Gastrocnemius medialis (tissue), 4 donors: Measurements from ENCODE around the gene NCS1.

Source experiments
- POLR2A ChIP-seq, 2 donors: fragments of 450-650 bp; IDR thresholded peaks; one replicate each; pipeline ENCODE4 v1.6.1; 2017; ENCODE audit warnings: antibody characterized with exemption in 2 of 2, mild to moderate bottlenecking in 2 of 2, moderate library complexity in 2 of 2
- TF ChIP-seq, protein P1 (sequence below), 5 experiments: fragments of 450-650 bp in 3 of 5; fragments of 200-600 bp in 2 of 5; sonication (generic) in 2 of 5; IDR thresholded peaks in 4 of 5; conservative IDR thresholded peaks in 1 of 5; 1 replicate in 4 of 5; 2 replicates in 1 of 5; pipeline ENCODE4 v1.5.1; 2016 to 2019; ENCODE audit warnings: antibody characterized with exemption in 5 of 5, mild to moderate bottlenecking in 3 of 5, moderate library complexity in 3 of 5

DNA sequence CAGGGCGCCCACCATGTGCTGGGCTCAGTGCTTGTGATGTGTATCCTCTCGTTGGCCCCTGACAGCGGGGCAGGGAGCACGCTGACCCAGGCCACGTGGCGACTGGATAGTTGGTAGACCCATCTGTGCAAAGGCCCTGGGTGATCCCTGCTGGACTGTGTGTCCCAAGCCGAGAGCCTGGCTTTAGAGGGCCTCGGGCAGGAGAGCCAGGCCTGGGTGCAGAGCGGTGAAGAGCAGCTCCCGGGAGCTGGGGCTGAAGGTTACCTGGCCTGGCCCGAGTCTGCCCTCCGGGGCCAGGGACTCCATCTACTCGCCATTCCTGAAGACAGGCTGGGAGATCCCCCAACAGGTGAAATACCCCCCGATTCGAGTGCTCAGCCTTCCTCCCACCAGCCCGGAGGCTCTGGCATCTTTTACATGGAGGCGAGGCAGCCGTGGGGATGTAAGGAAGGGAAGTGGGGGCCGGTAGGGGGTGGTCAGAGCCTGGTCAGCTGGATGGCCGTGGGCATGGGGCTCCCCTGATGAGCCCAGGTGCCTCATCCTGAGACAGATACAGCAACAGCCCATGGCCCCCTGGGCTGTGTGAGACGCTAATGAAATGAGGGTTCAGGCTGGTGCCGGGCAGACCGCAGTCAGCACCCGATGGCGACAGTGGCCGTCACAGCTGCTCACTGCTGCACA is 19.0 kb downstream of the NCS1 start:
- TF ChIP-seq, protein P1, sequence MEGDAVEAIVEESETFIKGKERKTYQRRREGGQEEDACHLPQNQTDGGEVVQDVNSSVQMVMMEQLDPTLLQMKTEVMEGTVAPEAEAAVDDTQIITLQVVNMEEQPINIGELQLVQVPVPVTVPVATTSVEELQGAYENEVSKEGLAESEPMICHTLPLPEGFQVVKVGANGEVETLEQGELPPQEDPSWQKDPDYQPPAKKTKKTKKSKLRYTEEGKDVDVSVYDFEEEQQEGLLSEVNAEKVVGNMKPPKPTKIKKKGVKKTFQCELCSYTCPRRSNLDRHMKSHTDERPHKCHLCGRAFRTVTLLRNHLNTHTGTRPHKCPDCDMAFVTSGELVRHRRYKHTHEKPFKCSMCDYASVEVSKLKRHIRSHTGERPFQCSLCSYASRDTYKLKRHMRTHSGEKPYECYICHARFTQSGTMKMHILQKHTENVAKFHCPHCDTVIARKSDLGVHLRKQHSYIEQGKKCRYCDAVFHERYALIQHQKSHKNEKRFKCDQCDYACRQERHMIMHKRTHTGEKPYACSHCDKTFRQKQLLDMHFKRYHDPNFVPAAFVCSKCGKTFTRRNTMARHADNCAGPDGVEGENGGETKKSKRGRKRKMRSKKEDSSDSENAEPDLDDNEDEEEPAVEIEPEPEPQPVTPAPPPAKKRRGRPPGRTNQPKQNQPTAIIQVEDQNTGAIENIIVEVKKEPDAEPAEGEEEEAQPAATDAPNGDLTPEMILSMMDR (IDR thresholded peaks at IDR 0.05 in 4 of 5, conservative IDR thresholded peaks at IDR 0.05 in 1 of 5) = no peak
- no peak for TF ChIP-seq POLR2A (IDR thresholded peaks at IDR 0.05)
